Type B pancreatic cell (in vitro differentiated cells): ENCODE results near the gene CHFR. TPM values are rescaled to one million over a fixed set of nuclear protein-coding genes. Genes with fewer than 3 reads are reported as not detected.
A peak's percentile ranks its signal among the peaks of the same experiment; 100 is the strongest.
"Not testable (repeated sequence)": the region's sequence is repeated elsewhere in the genome, so short reads cannot be mapped to it uniquely, and the experiment has no call there.

Experiments used
- DNase-seq: peaks from one replicate; pipeline ENCODE4 v3.0.0; 2021; ENCODE audit warnings: mixed read lengths; ENCODE audit not compliant: unreplicated experiment; ENCODE audit errors: extremely low spot score
- H3K27ac Mint-ChIP-seq: 2 replicates; pipeline ENCODE4 v1.8.0; 2021; ENCODE audit warnings: mild to moderate bottlenecking, mixed read lengths
- H3K27me3 Mint-ChIP-seq: 2 replicates; pipeline ENCODE4 v1.8.0; 2021; ENCODE audit warnings: mixed read lengths
- H3K36me3 Mint-ChIP-seq: 2 replicates; pipeline ENCODE4 v1.8.0; 2021; ENCODE audit warnings: mixed read lengths
- H3K4me1 Mint-ChIP-seq: one replicate; pipeline ENCODE4 v1.8.0; 2021; ENCODE audit warnings: mixed read lengths; ENCODE audit not compliant: unreplicated experiment
- H3K4me3 Mint-ChIP-seq: 2 replicates; pipeline ENCODE4 v1.8.0; 2021; ENCODE audit warnings: mild to moderate bottlenecking, mixed read lengths
- H3K9me3 Mint-ChIP-seq: 2 replicates; pipeline ENCODE4 v1.8.0; 2021; ENCODE audit warnings: mixed read lengths
- total RNA-seq: library from RNA; stranded (reverse); gene quantifications from 2 replicates; pipeline ENCODE4 v1.2.1, GENCODE V29; 2021; ENCODE audit warnings: low replicate concordance
- TF ChIP-seq, protein P1 (sequence below): fragments of 200-600 bp; sonication (generic); conservative IDR thresholded peaks from 2 replicates; pipeline ENCODE4 v1.5.0; 2021; ENCODE audit warnings: antibody characterized with exemption, mild to moderate bottlenecking

CHFR gene
- total RNA-seq, 1 donor from 2014 or later = 37.1 TPM

GRCh38 chr12:132814232-132814631 lies 73.2 kb downstream of the CHFR start:
- H3K36me3 Mint-ChIP-seq = peaks cover 27% of the 10 kb centered on the region
- H3K4me3 Mint-ChIP-seq = no peak overlapping the region
- H3K27me3 Mint-ChIP-seq = no peaks in the 10 kb centered on the region
- no peaks in the 10 kb centered on the region for H3K4me1 Mint-ChIP-seq
- DNase-seq = no peak
- H3K27ac Mint-ChIP-seq = no peak overlapping the region
- peaks cover 4% of the 10 kb centered on the region for H3K9me3 Mint-ChIP-seq
- TF ChIP-seq, protein P1, sequence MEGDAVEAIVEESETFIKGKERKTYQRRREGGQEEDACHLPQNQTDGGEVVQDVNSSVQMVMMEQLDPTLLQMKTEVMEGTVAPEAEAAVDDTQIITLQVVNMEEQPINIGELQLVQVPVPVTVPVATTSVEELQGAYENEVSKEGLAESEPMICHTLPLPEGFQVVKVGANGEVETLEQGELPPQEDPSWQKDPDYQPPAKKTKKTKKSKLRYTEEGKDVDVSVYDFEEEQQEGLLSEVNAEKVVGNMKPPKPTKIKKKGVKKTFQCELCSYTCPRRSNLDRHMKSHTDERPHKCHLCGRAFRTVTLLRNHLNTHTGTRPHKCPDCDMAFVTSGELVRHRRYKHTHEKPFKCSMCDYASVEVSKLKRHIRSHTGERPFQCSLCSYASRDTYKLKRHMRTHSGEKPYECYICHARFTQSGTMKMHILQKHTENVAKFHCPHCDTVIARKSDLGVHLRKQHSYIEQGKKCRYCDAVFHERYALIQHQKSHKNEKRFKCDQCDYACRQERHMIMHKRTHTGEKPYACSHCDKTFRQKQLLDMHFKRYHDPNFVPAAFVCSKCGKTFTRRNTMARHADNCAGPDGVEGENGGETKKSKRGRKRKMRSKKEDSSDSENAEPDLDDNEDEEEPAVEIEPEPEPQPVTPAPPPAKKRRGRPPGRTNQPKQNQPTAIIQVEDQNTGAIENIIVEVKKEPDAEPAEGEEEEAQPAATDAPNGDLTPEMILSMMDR = no peak

DNA sequence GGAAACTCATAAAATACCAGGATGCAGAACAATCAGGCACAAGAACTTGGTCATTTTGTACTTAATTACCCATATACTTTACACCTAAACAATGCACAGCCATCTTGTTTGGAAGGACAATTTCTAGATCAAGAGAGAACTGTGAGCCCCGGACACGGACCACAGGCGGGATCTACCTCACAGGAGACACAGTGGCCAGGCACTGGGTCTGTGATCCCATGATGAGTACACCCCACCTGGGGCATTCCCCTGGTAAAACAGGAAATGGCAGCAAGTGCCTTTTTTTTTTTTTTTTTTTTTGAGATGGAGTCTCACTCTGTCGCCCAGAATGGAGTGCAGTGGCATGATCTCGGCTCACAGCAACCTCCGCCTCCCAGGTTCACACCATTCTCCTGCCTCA lies 74.0 kb downstream of the CHFR start:
- Mint-ChIP-seq H3K27me3 (no peaks in the 10 kb centered on the region), H3K4me1 (no peaks in the 10 kb centered on the region), H3K27ac (no peak overlapping the region), H3K36me3 (peaks cover 33% of the 10 kb centered on the region), H3K9me3 (peaks cover 4% of the 10 kb centered on the region), H3K4me3 (no peak overlapping the region)
- no peak for DNase-seq
- TF ChIP-seq, protein P1 = no peak

DNA sequence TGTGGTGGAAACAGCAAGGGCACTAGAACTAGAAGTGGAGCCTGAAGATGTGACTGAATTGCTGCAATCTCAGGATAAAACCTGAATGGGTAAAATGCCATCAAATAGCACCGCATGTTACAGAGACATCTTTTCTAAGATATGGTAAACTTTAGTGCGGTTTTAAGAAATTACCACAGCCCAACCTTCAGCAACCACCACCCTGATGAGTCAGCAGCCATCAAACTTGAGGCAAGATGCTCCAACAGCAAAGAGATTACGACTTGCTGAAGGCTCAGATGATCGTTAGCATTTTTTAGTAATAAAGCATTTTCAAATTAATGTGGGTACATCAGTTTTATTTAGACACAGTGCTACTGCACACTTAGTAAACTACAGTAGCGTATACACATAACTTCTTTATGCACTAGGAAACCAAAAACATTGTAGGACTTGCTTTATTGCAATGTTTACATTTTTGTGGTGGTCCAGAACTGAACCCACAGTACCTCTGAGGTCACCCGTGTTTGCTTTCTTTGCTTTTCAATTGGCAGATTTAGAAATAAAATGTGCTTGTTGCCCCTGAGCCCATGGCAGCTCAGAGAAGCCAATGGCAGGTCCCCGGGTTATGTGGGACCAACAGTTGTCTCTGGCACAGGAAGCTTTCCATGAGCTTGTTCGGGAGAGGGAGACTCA lies 74.6 kb downstream of the CHFR start:
- H3K36me3 Mint-ChIP-seq = peaks cover 30% of the 10 kb centered on the region
- H3K4me1 Mint-ChIP-seq = no peaks in the 10 kb centered on the region
- no peak for DNase-seq
- peaks cover 4% of the 10 kb centered on the region for H3K9me3 Mint-ChIP-seq
- no peak overlapping the region for H3K4me3 Mint-ChIP-seq
- TF ChIP-seq, protein P1 = no peak
- no peaks in the 10 kb centered on the region for H3K27me3 Mint-ChIP-seq
- H3K27ac Mint-ChIP-seq = no peak overlapping the region

- peaks cover 28% of the 10 kb centered on the region for H3K36me3 Mint-ChIP-seq
- not testable (repeated sequence) for H3K9me3 Mint-ChIP-seq, H3K4me1 Mint-ChIP-seq, H3K27ac Mint-ChIP-seq, DNase-seq, H3K4me3 Mint-ChIP-seq, H3K27me3 Mint-ChIP-seq
- TF ChIP-seq, protein P1 = peak; percentile 65
Measured at GRCh38 chr12:132809391-132809790, 78.0 kb downstream of the CHFR start.

- Mint-ChIP-seq H3K27me3 (no peaks in the 10 kb centered on the region), H3K36me3 (peaks cover 25% of the 10 kb centered on the region), H3K4me3 (no peak overlapping the region), H3K9me3 (peaks cover 4% of the 10 kb centered on the region), H3K27ac (no peak overlapping the region), H3K4me1 (no peaks in the 10 kb centered on the region)
- TF ChIP-seq, protein P1 = no peak
- no peak for DNase-seq
Measured at GRCh38 chr12:132807295-132808092, 79.9 kb downstream of the CHFR start.
